NCI-H748 (cell line): ENCODE data around the gene IER5L.

Source experiments
- DNase-seq: peaks from one replicate; lab custom pipeline; 2025; ENCODE audit not compliant: unreplicated experiment; lab: John Stamatoyannopoulos, UW

The IER5L gene

GRCh38 chr9:129177791-129178567 lies at the start of gene IER5L:
Gene IER5L (minus strand): TSS chr9:129178261. CDS start chr9:129178052, 209 bp downstream.
- peak; percentile 98 for DNase-seq

GRCh38 chr9:129227843-129228189 lies 49.8 kb upstream of the IER5L start:
- DNase-seq: no peak

- DNase-seq: peak; percentile 46
These were observed 47.8 kb upstream of the IER5L start for GRCh38 chr9:129225815-129226214.

- no peak for DNase-seq
These were observed 47.4 kb upstream of the IER5L start for GRCh38 chr9:129225490-129225778.

- DNase-seq: no peak
These were observed 46.8 kb upstream of the IER5L start for GRCh38 chr9:129224618-129225489.

GRCh38 chr9:129223551-129224208 lies 45.6 kb upstream of the IER5L start:
- DNase-seq: no peak

GRCh38 chr9:129222819-129223218 lies 44.8 kb upstream of the IER5L start:
- no peak for DNase-seq

GRCh38 chr9:129221979-129222635 lies 44.0 kb upstream of the IER5L start:
- DNase-seq: no peak

- no peak for DNase-seq
These were observed 43.2 kb upstream of the IER5L start for GRCh38 chr9:129221233-129221632.

GRCh38 chr9:129220771-129221170 lies 42.7 kb upstream of the IER5L start:
- DNase-seq: no peak

GRCh38 chr9:129218918-129219317 lies 40.9 kb upstream of the IER5L start:
- DNase-seq: no peak

- no peak for DNase-seq
These were observed 40.2 kb upstream of the IER5L start for GRCh38 chr9:129218272-129218625.

- DNase-seq: no peak
These were observed 35.5 kb upstream of the IER5L start for GRCh38 chr9:129213551-129213950.

GRCh38 chr9:129211686-129212085 lies 33.6 kb upstream of the IER5L start:
- DNase-seq: no peak

- no peak for DNase-seq
These were observed 32.1 kb upstream of the IER5L start for GRCh38 chr9:129210125-129210524.

- DNase-seq: no peak
These were observed 31.5 kb upstream of the IER5L start for GRCh38 chr9:129209580-129209979.

- DNase-seq: no peak
These were observed 31.0 kb upstream of the IER5L start for GRCh38 chr9:129209109-129209508.

- no peak for DNase-seq
These were observed 30.4 kb upstream of the IER5L start for GRCh38 chr9:129208207-129209032.

- DNase-seq: no peak
These were observed 28.8 kb upstream of the IER5L start for GRCh38 chr9:129206905-129207304.

- DNase-seq: peak; percentile 50
These were observed 28.3 kb upstream of the IER5L start for GRCh38 chr9:129206401-129206800.

GRCh38 chr9:129204840-129205239 lies 26.8 kb upstream of the IER5L start:
- no peak for DNase-seq
